Muscle layer of colon (tissue), 2 donors: Measurements from ENCODE around the gene IL36A.

ENCODE experiments used
- H3K27ac ChIP-seq: one replicate; pipeline ENCODE4 v1.7.0; 2013; ENCODE audit warnings: low read depth, mild to moderate bottlenecking, low read length, moderate library complexity
- H3K27me3 ChIP-seq, 2 donors: one replicate each; pipeline ENCODE4 v1.7.0; 2013; ENCODE audit warnings: low read length in 2 of 2, mild to moderate bottlenecking in 2 of 2; ENCODE audit not compliant: insufficient read depth in 2 of 2, control insufficient read depth in 1 of 2
- H3K36me3 ChIP-seq: one replicate; pipeline ENCODE4 v1.7.0; 2013; ENCODE audit warnings: mild to moderate bottlenecking, low read length; ENCODE audit not compliant: insufficient read depth
- H3K4me1 ChIP-seq: one replicate; pipeline ENCODE4 v1.7.0; 2013; ENCODE audit warnings: mild to moderate bottlenecking, low read length; ENCODE audit not compliant: insufficient read depth
- H3K4me3 ChIP-seq, 2 donors: one replicate each; pipeline ENCODE4 v1.7.0; 2013; ENCODE audit warnings: low read length in 2 of 2, low read depth in 1 of 2, mild to moderate bottlenecking in 1 of 2, moderate library complexity in 1 of 2
- H3K9ac ChIP-seq: one replicate; pipeline ENCODE4 v1.7.0; 2013; ENCODE audit warnings: low read length
- H3K9me3 ChIP-seq: one replicate; pipeline ENCODE4 v1.7.0; 2013; ENCODE audit warnings: mild to moderate bottlenecking, low read length
- donor health status: abdominal sarcoma.
- donor health status: Adenocarcinoma of cecum.

Gene IL36A

GRCh38 chr2:113052396-113052917 lies 47.2 kb downstream of the IL36A start, which contains the start of gene IL36B:
TSS of gene IL36B (minus strand) at chr2:113052867.
- no peak within 1 kb of the TSS for H3K4me3 ChIP-seq
- no peaks in the 10 kb centered on the region for H3K36me3 ChIP-seq
- H3K4me1 ChIP-seq = no peaks in the 10 kb centered on the region
- H3K9ac ChIP-seq = no peak within 1 kb of the TSS
- no peaks in the 10 kb centered on the region for H3K9me3 ChIP-seq
- H3K27ac ChIP-seq = no peak within 1 kb of the TSS
- H3K27me3 ChIP-seq = no peaks in the 10 kb centered on the region

GRCh38 chr2:113053666-113054065 lies 48.4 kb downstream of the IL36A start:
- H3K9ac ChIP-seq = no peak overlapping the region
- H3K27me3 ChIP-seq = no peaks in the 10 kb centered on the region
- H3K4me3 ChIP-seq = no peak overlapping the region
- no peak overlapping the region for H3K27ac ChIP-seq
- no peaks in the 10 kb centered on the region for H3K4me1 ChIP-seq
- H3K36me3 ChIP-seq = no peaks in the 10 kb centered on the region
- H3K9me3 ChIP-seq = no peaks in the 10 kb centered on the region

- H3K4me3 ChIP-seq = no peak overlapping the region
- H3K4me1 ChIP-seq = no peaks in the 10 kb centered on the region
- no peaks in the 10 kb centered on the region for H3K9me3 ChIP-seq
- no peaks in the 10 kb centered on the region for H3K36me3 ChIP-seq
- H3K27me3 ChIP-seq = no peaks in the 10 kb centered on the region
- H3K9ac ChIP-seq = no peak overlapping the region
- no peak overlapping the region for H3K27ac ChIP-seq
These were observed 48.8 kb downstream of the IL36A start for GRCh38 chr2:113054066-113054465.

- H3K4me3 ChIP-seq = no peak overlapping the region
- H3K9ac ChIP-seq = no peak overlapping the region
- H3K27me3 ChIP-seq = no peaks in the 10 kb centered on the region
- no peaks in the 10 kb centered on the region for H3K9me3 ChIP-seq
- H3K27ac ChIP-seq = no peak overlapping the region
- no peaks in the 10 kb centered on the region for H3K4me1 ChIP-seq
- no peaks in the 10 kb centered on the region for H3K36me3 ChIP-seq
These were observed 51.3 kb downstream of the IL36A start for GRCh38 chr2:113056521-113056920.

GRCh38 chr2:113057117-113057516 lies 51.9 kb downstream of the IL36A start:
- no peak overlapping the region for H3K4me3 ChIP-seq
- no peaks in the 10 kb centered on the region for H3K36me3 ChIP-seq
- no peak overlapping the region for H3K9ac ChIP-seq
- no peaks in the 10 kb centered on the region for H3K27me3 ChIP-seq
- no peaks in the 10 kb centered on the region for H3K4me1 ChIP-seq
- no peaks in the 10 kb centered on the region for H3K9me3 ChIP-seq
- no peak overlapping the region for H3K27ac ChIP-seq
